OCI-LY3 (cell line): Measurements from ENCODE around the gene HMSD.
A peak's percentile ranks its signal among the peaks of the same experiment; 100 is the strongest.

ENCODE experiments used
- H2AFZ ChIP-seq: fragments of 200-600, 300-600 bp; shearing (Covaris generic); 2 replicates; pipeline ENCODE4 v1.6.0; 2014; ENCODE audit warnings: antibody characterized with exemption, low read depth, low read length
- H3K27ac ChIP-seq: fragments of 200-600, 300-600 bp; sonication (generic); 2 replicates; pipeline ENCODE4 v1.5.1; 2014; ENCODE audit warnings: mild to moderate bottlenecking, low read length, moderate library complexity, mixed read lengths
- H3K27me3 ChIP-seq: fragments of 200-600, 300-600 bp; sonication (generic); 2 replicates; pipeline ENCODE4 v1.6.1; 2014; ENCODE audit warnings: low read depth, low read length, mixed read lengths
- H3K36me3 ChIP-seq: fragments of 200-600, 300-600 bp; sonication (generic); replicated peaks from 2 replicates; pipeline ENCODE3; 2014; ENCODE audit warnings: low read depth, low read length, mixed read lengths
- H3K4me1 ChIP-seq: fragments of 300-600, 200-600 bp; sonication (generic); 2 replicates; pipeline ENCODE4 v1.6.1; 2014; ENCODE audit warnings: low read length, mixed read lengths
- H3K4me2 ChIP-seq: fragments of 200-600, 300-600 bp; sonication (generic); 2 replicates; pipeline ENCODE4 v1.6.1; 2014; ENCODE audit warnings: low read length, mixed read lengths
- H3K4me3 ChIP-seq: fragments of 300-600, 200-600 bp; sonication (generic); 2 replicates; pipeline ENCODE4 v1.5.1; 2014; ENCODE audit warnings: antibody characterized with exemption, mild to moderate bottlenecking, low read length, moderate library complexity
- H3K79me2 ChIP-seq: fragments of 300-600, 200-600 bp; shearing (Covaris generic); 2 replicates; pipeline ENCODE4 v1.6.1; 2014; ENCODE audit warnings: mild to moderate bottlenecking, low read length, mixed read lengths
- H3K9ac ChIP-seq: fragments of 300-600, 200-600 bp; shearing (Covaris generic); 2 replicates; pipeline ENCODE4 v1.6.0; 2014; ENCODE audit warnings: mild to moderate bottlenecking, low read length, moderate library complexity
- H3K9me3 ChIP-seq: fragments of 200-600, 300-600 bp; shearing (Covaris generic); 2 replicates; pipeline ENCODE4 v1.6.1; 2014; ENCODE audit warnings: low read length, mixed read lengths; ENCODE audit not compliant: insufficient read depth
- H4K20me1 ChIP-seq: fragments of 200-600, 300-600 bp; sonication (generic); 2 replicates; pipeline ENCODE4 v1.6.1; 2016; ENCODE audit warnings: low read length, mixed read lengths; ENCODE audit not compliant: insufficient read depth
- CTCF ChIP-seq: fragments of 200-600, 300-600 bp; sonication (generic); IDR thresholded peaks from 2 replicates; pipeline ENCODE4 v1.5.1; 2014; ENCODE audit warnings: antibody characterized with exemption, low read length, low read depth
- EZH2phosphoT487 ChIP-seq: fragments of 200-600 bp; shearing (Covaris generic); IDR thresholded peaks from 2 replicates; pipeline ENCODE4 v1.6.1; 2018; ENCODE audit warnings: antibody characterized with exemption, mixed run types, low read depth

HMSD gene

GRCh38 chr18:63964908-63965307, 15.8 kb downstream of the HMSD start:
- peaks cover 37% of the 10 kb centered on the region for H3K27me3 ChIP-seq
- H3K9ac ChIP-seq, result no peak overlapping the region
- H3K4me3 ChIP-seq, result no peak overlapping the region
- H2AFZ ChIP-seq, result no peak overlapping the region
- no peaks in the 10 kb centered on the region for H4K20me1 ChIP-seq
- no peak overlapping the region for H3K27ac ChIP-seq
- H3K79me2 ChIP-seq, result no peaks in the 10 kb centered on the region
- TF ChIP-seq EZH2phosphoT487, result no peak
- TF ChIP-seq CTCF, result no peak
- H3K4me2 ChIP-seq, result no peak overlapping the region
- no peaks in the 10 kb centered on the region for H3K36me3 ChIP-seq
- H3K4me1 ChIP-seq, result peaks cover 30% of the 10 kb centered on the region
- H3K9me3 ChIP-seq, result no peaks in the 10 kb centered on the region

- Histone ChIP-seq H3K9me3 (no peaks in the 10 kb centered on the region), H2AFZ (no peak overlapping the region), H3K4me2 (no peak overlapping the region), H3K4me1 (peaks cover 31% of the 10 kb centered on the region), H3K27me3 (peaks cover 30% of the 10 kb centered on the region), H3K79me2 (peaks cover 2% of the 10 kb centered on the region; the same call in 1 of the 2 replicates), H3K27ac (no peak overlapping the region), H3K36me3 (no peaks in the 10 kb centered on the region), H3K9ac (no peak overlapping the region), H4K20me1 (no peaks in the 10 kb centered on the region), H3K4me3 (no peak overlapping the region)
- TF ChIP-seq EZH2phosphoT487, result no peak
- TF ChIP-seq CTCF, result no peak
These were observed 16.7 kb downstream of the HMSD start for GRCh38 chr18:63965716-63966330.

- peaks cover 14% of the 10 kb centered on the region for H3K27me3 ChIP-seq
- H2AFZ ChIP-seq, result peak within 1 kb of the TSS; percentile 89
These were observed 21.1 kb downstream of the HMSD start, which contains the start of gene SERPINB8 for GRCh38 chr18:63969942-63970808. Gene SERPINB8, plus strand, starts transcription at chr18:63970081. Its CDS starts 8,228 bp downstream, at chr18:63978309.

More at GRCh38 chr18:63969942-63970808, 21.1 kb downstream of the HMSD start, which contains the start of gene SERPINB8:
- Histone ChIP-seq H3K79me2 (peaks cover 11% of the 10 kb centered on the region; the same call in 1 of the 2 replicates), H4K20me1 (no peaks in the 10 kb centered on the region), H3K9ac (peak within 1 kb of the TSS; percentile 83), H3K4me3 (peak within 1 kb of the TSS; percentile 80), H3K4me1 (peaks cover 40% of the 10 kb centered on the region), H3K9me3 (no peaks in the 10 kb centered on the region), H3K27ac (peak within 1 kb of the TSS; percentile 60), H3K4me2 (peak within 1 kb of the TSS; percentile 88), H3K36me3 (no peaks in the 10 kb centered on the region)
- no peak for TF ChIP-seq EZH2phosphoT487
- no peak for TF ChIP-seq CTCF
